ENCODE measurements around the gene YTHDF1.

Gene YTHDF1

GRCh38 chr20:63247671-63248228 is 31.8 kb upstream of the YTHDF1 start:
- DNase-seq = no peak

- DNase-seq = no peak
Observed at GRCh38 chr20:63246490-63247288, 30.8 kb upstream of the YTHDF1 start.

GRCh38 chr20:63244468-63244867 is 28.5 kb upstream of the YTHDF1 start:
- DNase-seq = no peak

GRCh38 chr20:63243604-63244247 is 27.8 kb upstream of the YTHDF1 start:
- DNase-seq = no peak

- DNase-seq = no peak
Observed at GRCh38 chr20:63242736-63243135, 26.8 kb upstream of the YTHDF1 start.

GRCh38 chr20:63241272-63241671 is 25.3 kb upstream of the YTHDF1 start:
- no peak for DNase-seq

GRCh38 chr20:63240004-63240403 is 24.1 kb upstream of the YTHDF1 start:
- DNase-seq = no peak

GRCh38 chr20:63239431-63239830 is 23.5 kb upstream of the YTHDF1 start:
- no peak for DNase-seq

GRCh38 chr20:63238514-63239125 is 22.7 kb upstream of the YTHDF1 start:
- DNase-seq = no peak

GRCh38 chr20:63238031-63238430 is 22.1 kb upstream of the YTHDF1 start:
- no peak for DNase-seq

GRCh38 chr20:63236116-63236837 is 20.3 kb upstream of the YTHDF1 start:
- no peak for DNase-seq

- DNase-seq = no peak
Observed at GRCh38 chr20:63235399-63235983, 19.6 kb upstream of the YTHDF1 start, which contains the start of gene BIRC7. TSS of gene BIRC7 (plus strand) at chr20:63235905. CDS start at chr20:63236097, 192 bp downstream.

GRCh38 chr20:63234693-63235398 is 18.9 kb upstream of the YTHDF1 start:
- DNase-seq = peak; percentile 31

GRCh38 chr20:63233924-63234323 is 18.0 kb upstream of the YTHDF1 start:
- no peak for DNase-seq

GRCh38 chr20:63233061-63233344 is 17.1 kb upstream of the YTHDF1 start:
- no peak for DNase-seq

GRCh38 chr20:63232235-63233060 is 16.5 kb upstream of the YTHDF1 start:
- DNase-seq = no peak

- no peak for DNase-seq
Observed at GRCh38 chr20:63230800-63231268, 14.9 kb upstream of the YTHDF1 start.

GRCh38 chr20:63228806-63229205 is 12.9 kb upstream of the YTHDF1 start:
- no peak for DNase-seq

GRCh38 chr20:63227260-63227659 is 11.3 kb upstream of the YTHDF1 start:
- no peak for DNase-seq

- no peak for DNase-seq
Observed at GRCh38 chr20:63226042-63226943, 10.4 kb upstream of the YTHDF1 start.

Data from activated T-cell treated with anti-CD3 and anti-CD28 coated beads, Interleukin-2, amount 50 U/mL, for 1 hour (primary cell).